GM23338 (cell line): ENCODE results near the gene LCN12. TPM values are rescaled to one million over a fixed set of nuclear protein-coding genes. Genes with fewer than 3 reads are reported as not detected.
"Not testable (repeated sequence)": the region's sequence is repeated elsewhere in the genome, so short reads cannot be mapped to it uniquely, and the experiment has no call there.

ENCODE experiments used
- ATAC-seq: fragments of 200-7000 bp; cut with Tn5 transposase; 3 replicates; pipeline ENCODE4 v1.9.1; 2020
- DNase-seq: peaks from one replicate; pipeline ENCODE4 v3.0.0-alpha.2; 2015; ENCODE audit warnings: low spot score
- H2AFZ ChIP-seq: fragments of 200-600 bp; sonication (generic); 2 replicates; pipeline ENCODE4 v1.8.0; 2016; ENCODE audit warnings: antibody characterized with exemption, mild to moderate bottlenecking, moderate library complexity
- H3F3A ChIP-seq: fragments of 200-600 bp; sonication (generic); replicated peaks from 2 replicates; pipeline ENCODE4 v1.8.0; 2017; ENCODE audit warnings: antibody characterized with exemption, mixed run types, low read depth
- H3K27ac ChIP-seq: fragments of 200-600 bp; sonication (generic); 2 replicates; pipeline ENCODE4 v1.6.1; 2016; ENCODE audit warnings: low read depth
- H3K27me3 ChIP-seq: fragments of 200-600 bp; sonication (generic); 2 replicates; pipeline ENCODE4 v1.8.0; 2016; ENCODE audit warnings: mild to moderate bottlenecking, mixed run types, moderate library complexity; ENCODE audit not compliant: insufficient read depth
- H3K36me3 ChIP-seq: fragments of 200-600 bp; sonication (generic); 2 replicates; pipeline ENCODE4 v1.8.0; 2016; ENCODE audit warnings: mild to moderate bottlenecking; ENCODE audit not compliant: insufficient read depth
- H3K4me1 ChIP-seq: fragments of 200-600 bp; sonication (generic); 2 replicates; pipeline ENCODE4 v1.8.0; 2016; ENCODE audit warnings: mild to moderate bottlenecking, moderate library complexity; ENCODE audit not compliant: insufficient read depth
- H3K4me2 ChIP-seq: fragments of 200-600 bp; sonication (generic); 2 replicates; pipeline ENCODE4 v1.7.1; 2017; ENCODE audit warnings: mixed run types
- H3K4me3 ChIP-seq: fragments of 200-600 bp; sonication (generic); 2 replicates; pipeline ENCODE4 v1.6.1; 2016; ENCODE audit warnings: mixed run types
- H3K79me2 ChIP-seq: fragments of 200-600 bp; sonication (generic); replicated peaks from 2 replicates; pipeline ENCODE4 v1.8.0; 2017; ENCODE audit warnings: mild to moderate bottlenecking; ENCODE audit not compliant: insufficient read depth
- H3K9me2 ChIP-seq: fragments of 200-600 bp; sonication (generic); 2 replicates; pipeline ENCODE4 v1.8.0; 2017; ENCODE audit not compliant: insufficient read depth
- H4K20me1 ChIP-seq: fragments of 200-600 bp; sonication (generic); replicated peaks from 2 replicates; pipeline ENCODE4 v1.8.0; 2017; ENCODE audit warnings: mild to moderate bottlenecking; ENCODE audit not compliant: insufficient read depth
- H3K27ac Mint-ChIP-seq: 2 replicates; pipeline ENCODE4 v1.8.0; 2020; ENCODE audit warnings: inconsistent platforms, mild to moderate bottlenecking, moderate library complexity, mixed read lengths
- H3K27me3 Mint-ChIP-seq: 3 replicates; pipeline ENCODE4 v1.8.0; 2022; ENCODE audit warnings: low read depth, mild to moderate bottlenecking, moderate library complexity, mixed read lengths, inconsistent platforms; ENCODE audit not compliant: insufficient read depth, poor library complexity
- H3K36me3 Mint-ChIP-seq: 3 replicates; pipeline ENCODE4 v1.8.0; 2021; ENCODE audit warnings: low read depth, mild to moderate bottlenecking, inconsistent platforms, moderate library complexity, mixed read lengths
- H3K4me1 Mint-ChIP-seq: 3 replicates; pipeline ENCODE4 v1.8.0; 2020; ENCODE audit warnings: mild to moderate bottlenecking, inconsistent platforms, mixed read lengths
- H3K4me3 Mint-ChIP-seq: 3 replicates; pipeline ENCODE4 v1.8.0; 2021; ENCODE audit warnings: moderate library complexity, mild to moderate bottlenecking, inconsistent platforms, mixed read lengths
- H3K9me3 Mint-ChIP-seq: 3 replicates; pipeline ENCODE4 v1.8.0; 2020; ENCODE audit warnings: moderate library complexity, mild to moderate bottlenecking, inconsistent platforms, mixed read lengths
- CREB1 ChIP-seq: fragments of 250-450 bp; sonication (Bioruptor Pico); IDR thresholded peaks from 2 replicates; pipeline ENCODE4 v1.5.0; 2020; ENCODE audit warnings: low read depth, mild to moderate bottlenecking, moderate library complexity
- CTCF ChIP-seq, 2 experiments: fragments of 200-600 bp in 1 of 2; sonication (generic) in 1 of 2; conservative IDR thresholded peaks; 2 replicates each; pipeline versions ENCODE4 v1.5.1 to v1.6.1; 2016 to 2017; ENCODE audit warnings: antibody characterized with exemption in 2 of 2, low read depth in 2 of 2, mild to moderate bottlenecking in 2 of 2, moderate library complexity in 1 of 2
- ETS1 ChIP-seq: IDR thresholded peaks from 2 replicates; pipeline ENCODE4 v1.6.1; 2016; ENCODE audit warnings: antibody characterized with exemption
- polyA plus RNA-seq: library from polyadenylated mRNA; unstranded; fragments of >200 nt; fragmentation: Nextera tagmentation; extraction: Ambion mirVana; gene quantifications from 2 replicates; pipeline ENCODE4 v1.2.1, GENCODE V29; 2016
- total RNA-seq: library from RNA; depleted of rRNA; stranded (reverse); fragments of >200 nt; shearing (Covaris generic); gene quantifications from 2 replicates; pipeline ENCODE4 v1.2.3, GENCODE V29; 2014; rRNA removed

Gene LCN12
- total and polyA plus RNA-seq, 2 experiments from 2014 or later = 0.39 to 0.69 TPM

- TF ChIP-seq CTCF (conservative IDR thresholded peaks at IDR 0.05; ENCODE audit: low read depth in 2 of 2) = no peak
- no peak for TF ChIP-seq ETS1
Observed at GRCh38 chr9:137002646-137003041, 50.6 kb downstream of the LCN12 start (continued).

- not testable (repeated sequence) for H3K36me3 ChIP-seq, H3K4me2 ChIP-seq, H3K4me3 ChIP-seq, H4K20me1 ChIP-seq, H2AFZ ChIP-seq, H3K27me3 Mint-ChIP-seq, H3K27me3 ChIP-seq, H3K27ac Mint-ChIP-seq, H3K4me1 Mint-ChIP-seq, H3K79me2 ChIP-seq, H3K4me1 ChIP-seq, H3F3A ChIP-seq, DNase-seq, H3K36me3 Mint-ChIP-seq, H3K27ac ChIP-seq, ATAC-seq, H3K9me2 ChIP-seq, H3K4me3 Mint-ChIP-seq
- TF ChIP-seq CTCF (conservative IDR thresholded peaks at IDR 0.05; ENCODE audit: low read depth in 2 of 2) (peak; percentile 50 to 55), CREB1 (CRISPR knock-in tag) (peak; percentile 75)
- H3K9me3 Mint-ChIP-seq = peaks cover 19% of the 10 kb centered on the region
Observed at GRCh38 chr9:137004285-137004684, 52.2 kb downstream of the LCN12 start.

Other genes with a start within 250 kb of the LCN12 start
Only the 30 nearest of the 33 such genes appear.
- 0.45 and 9.8 TPM in 2 replicates for gene LCN10, start 209.3 kb upstream of the LCN12 start, total RNA-seq
- 0.43 and 0.74 TPM in 2 replicates for gene LCN10, start 209.3 kb upstream of the LCN12 start, polyA plus RNA-seq
- gene LCN6, start 203.7 kb upstream of the LCN12 start, total RNA-seq = not detected in 2 replicates
- not detected in 2 replicates for gene LCN6, start 203.7 kb upstream of the LCN12 start, polyA plus RNA-seq
- not detected in 2 replicates for gene LCN8, start 194.0 kb upstream of the LCN12 start, total RNA-seq
- not detected in 2 replicates for gene LCN8, start 194.0 kb upstream of the LCN12 start, polyA plus RNA-seq
- gene LCN15, start 187.8 kb upstream of the LCN12 start, total RNA-seq = 0.54 and 0.90 TPM in 2 replicates
- 0.76 and 1.2 TPM in 2 replicates for gene LCN15, start 187.8 kb upstream of the LCN12 start, polyA plus RNA-seq
- gene TMEM141, start 160.9 kb upstream of the LCN12 start, total RNA-seq = 57.0 and 71.4 TPM in 2 replicates
- gene TMEM141, start 160.9 kb upstream of the LCN12 start, polyA plus RNA-seq = 90.0 and 90.5 TPM in 2 replicates
- gene CCDC183, start 155.9 kb upstream of the LCN12 start, total RNA-seq = 1.1 and 2.9 TPM in 2 replicates
- 1.2 and 1.6 TPM in 2 replicates for gene CCDC183, start 155.9 kb upstream of the LCN12 start, polyA plus RNA-seq
- gene RABL6, start 144.3 kb upstream of the LCN12 start, total RNA-seq = 117 and 127 TPM in 2 replicates
- 59.1 and 66.7 TPM in 2 replicates for gene RABL6, start 144.3 kb upstream of the LCN12 start, polyA plus RNA-seq
- 0.12 and 0.49 TPM in 2 replicates for gene AJM1, start 109.8 kb upstream of the LCN12 start, total RNA-seq
- 0.28 and 0.36 TPM in 2 replicates for gene AJM1, start 109.8 kb upstream of the LCN12 start, polyA plus RNA-seq
- gene PHPT1, start 102.9 kb upstream of the LCN12 start, total RNA-seq = 67.1 and 86.2 TPM in 2 replicates
- 437 and 509 TPM in 2 replicates for gene PHPT1, start 102.9 kb upstream of the LCN12 start, polyA plus RNA-seq
- 4.1 and 6.8 TPM in 2 replicates for gene MAMDC4, start 99.9 kb upstream of the LCN12 start, total RNA-seq
- gene MAMDC4, start 99.9 kb upstream of the LCN12 start, polyA plus RNA-seq = 1.7 and 2.7 TPM in 2 replicates
- gene EDF1, start 86.0 kb upstream of the LCN12 start, total RNA-seq = 273 and 326 TPM in 2 replicates
- 793 and 860 TPM in 2 replicates for gene EDF1, start 86.0 kb upstream of the LCN12 start, polyA plus RNA-seq
- gene TRAF2, start 65.8 kb upstream of the LCN12 start, total RNA-seq = 31.5 and 39.9 TPM in 2 replicates
- 24.8 and 25.4 TPM in 2 replicates for gene TRAF2, start 65.8 kb upstream of the LCN12 start, polyA plus RNA-seq
- 102 and 111 TPM in 2 replicates for gene FBXW5, start 7.5 kb upstream of the LCN12 start, total RNA-seq
- 27.0 and 27.9 TPM in 2 replicates for gene FBXW5, start 7.5 kb upstream of the LCN12 start, polyA plus RNA-seq
- not detected in 2 replicates for gene C8G, start 7.0 kb upstream of the LCN12 start, total RNA-seq
- gene C8G, start 7.0 kb upstream of the LCN12 start, polyA plus RNA-seq = not detected in 2 replicates
- 1.9 TPM in 1 of 2 replicates, not detected in the other for gene PTGDS, start 25.2 kb downstream of the LCN12 start, total RNA-seq
- gene PTGDS, start 25.2 kb downstream of the LCN12 start, polyA plus RNA-seq = 3.1 and 5.9 TPM in 2 replicates
- not detected in 2 replicates for gene LCNL1, start 30.7 kb downstream of the LCN12 start, total RNA-seq
- 0.11 and 0.14 TPM in 2 replicates for gene LCNL1, start 30.7 kb downstream of the LCN12 start, polyA plus RNA-seq
- 33.9 and 71.5 TPM in 2 replicates for gene PAXX, start 40.1 kb downstream of the LCN12 start, total RNA-seq
- 86.0 and 88.3 TPM in 2 replicates for gene PAXX, start 40.1 kb downstream of the LCN12 start, polyA plus RNA-seq
- gene CLIC3, start 44.3 kb downstream of the LCN12 start, total RNA-seq = 0.56 TPM in 1 of 2 replicates, not detected in the other
- gene CLIC3, start 44.3 kb downstream of the LCN12 start, polyA plus RNA-seq = 0.53 and 0.57 TPM in 2 replicates
- 14.2 and 16.0 TPM in 2 replicates for gene ABCA2, start 76.0 kb downstream of the LCN12 start, total RNA-seq
- 5.6 and 7.0 TPM in 2 replicates for gene ABCA2, start 76.0 kb downstream of the LCN12 start, polyA plus RNA-seq
- not detected in 2 replicates for gene FUT7, start 79.8 kb downstream of the LCN12 start, total RNA-seq
- gene FUT7, start 79.8 kb downstream of the LCN12 start, polyA plus RNA-seq = not detected in 2 replicates
- 26.2 and 34.3 TPM in 2 replicates for gene NPDC1, start 93.9 kb downstream of the LCN12 start, total RNA-seq
- 35.5 and 36.7 TPM in 2 replicates for gene NPDC1, start 93.9 kb downstream of the LCN12 start, polyA plus RNA-seq
- gene ENTPD2, start 101.8 kb downstream of the LCN12 start, total RNA-seq = 1.1 and 1.9 TPM in 2 replicates
- gene ENTPD2, start 101.8 kb downstream of the LCN12 start, polyA plus RNA-seq = 1.8 and 2.9 TPM in 2 replicates
- gene SAPCD2, start 118.3 kb downstream of the LCN12 start, total RNA-seq = 55.1 and 60.3 TPM in 2 replicates
- 13.4 and 14.5 TPM in 2 replicates for gene SAPCD2, start 118.3 kb downstream of the LCN12 start, polyA plus RNA-seq
- gene UAP1L1, start 125.2 kb downstream of the LCN12 start, total RNA-seq = 5.5 and 8.1 TPM in 2 replicates
- gene UAP1L1, start 125.2 kb downstream of the LCN12 start, polyA plus RNA-seq = 2.5 and 3.4 TPM in 2 replicates
- 35.7 and 39.9 TPM in 2 replicates for gene MAN1B1, start 134.7 kb downstream of the LCN12 start, total RNA-seq
- gene MAN1B1, start 134.7 kb downstream of the LCN12 start, polyA plus RNA-seq = 15.7 and 18.2 TPM in 2 replicates
- 9.7 and 19.7 TPM in 2 replicates for gene DPP7, start 162.5 kb downstream of the LCN12 start, total RNA-seq
- 25.2 and 26.8 TPM in 2 replicates for gene DPP7, start 162.5 kb downstream of the LCN12 start, polyA plus RNA-seq
- 2.1 and 5.5 TPM in 2 replicates for gene GRIN1, start 186.9 kb downstream of the LCN12 start, total RNA-seq
- gene GRIN1, start 186.9 kb downstream of the LCN12 start, polyA plus RNA-seq = 2.5 and 2.7 TPM in 2 replicates
- 0.16 and 0.21 TPM in 2 replicates for gene LRRC26, start 217.8 kb downstream of the LCN12 start, total RNA-seq
- gene LRRC26, start 217.8 kb downstream of the LCN12 start, polyA plus RNA-seq = 3.0 and 4.3 TPM in 2 replicates
- gene TMEM210, start 219.8 kb downstream of the LCN12 start, total RNA-seq = not detected in 2 replicates
- not detected in 2 replicates for gene TMEM210, start 219.8 kb downstream of the LCN12 start, polyA plus RNA-seq
- gene ANAPC2, start 236.3 kb downstream of the LCN12 start, total RNA-seq = 41.5 and 42.9 TPM in 2 replicates
- 16.4 and 19.2 TPM in 2 replicates for gene ANAPC2, start 236.3 kb downstream of the LCN12 start, polyA plus RNA-seq